ENCODE results near the gene CCR7. TPM values are rescaled to one million over a fixed set of nuclear protein-coding genes. Genes with fewer than 3 reads are reported as not detected.

The CCR7 gene
- total and polyA plus RNA-seq, 2 experiments from 2014 or later, result 0.68 TPM; not detected in 1

DNA sequence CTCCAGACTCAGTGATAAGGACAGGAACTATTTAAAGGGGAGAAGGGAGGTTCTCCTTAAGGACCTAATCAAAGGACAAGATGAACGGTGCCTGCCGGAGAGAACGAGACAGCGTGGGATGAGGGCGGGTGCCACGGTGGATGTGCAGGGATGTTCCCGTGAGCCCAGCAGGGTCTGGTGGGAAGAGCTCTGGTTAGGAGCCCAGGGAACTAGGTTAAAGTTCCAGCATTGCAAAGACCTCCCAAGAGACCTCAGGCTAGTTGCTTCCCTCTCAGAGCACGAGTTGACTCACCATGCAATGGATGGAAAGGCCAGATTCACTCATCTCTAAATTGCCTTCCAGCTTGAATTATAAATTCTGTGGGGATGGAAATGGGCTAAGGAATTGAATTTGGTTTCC is 14.7 kb downstream of the CCR7 start:
- in situ Hi-C loops (cut with MboI), result no loop called here
- H3K4me3 ChIP-seq, result peak overlapping the region; percentile 43
- 1 to 3% methylated on average over 8 of the region's 8 CpGs for WGBS, 2 experiments (ENCODE audit: low coverage in 1 of 2, low lambda C conversion rate in 2 of 2, missing lambda C conversion rate in 2 of 2)
- peaks cover 57% of the 10 kb centered on the region for H3F3A ChIP-seq (ENCODE audit: insufficient read depth)
- peak overlapping the region; percentile 90 for H3K4me2 ChIP-seq (ENCODE audit: unreplicated experiment)
- H3K4me1 ChIP-seq (ENCODE audit: insufficient read depth), result peaks cover 65% of the 10 kb centered on the region
- no peaks in the 10 kb centered on the region for H4K20me1 ChIP-seq (ENCODE audit: insufficient read depth)
- H2AFZ ChIP-seq, result no peak overlapping the region
- no peaks in the 10 kb centered on the region for H3K9me2 ChIP-seq (ENCODE audit: insufficient read depth)
- H3K36me3 ChIP-seq (ENCODE audit: low read depth), result no peaks in the 10 kb centered on the region
- H3K9me3 ChIP-seq (ENCODE audit: low read depth), result no peaks in the 10 kb centered on the region
- peaks cover 13% of the 10 kb centered on the region; the same call in 1 of the 2 replicates for H3K79me2 ChIP-seq (ENCODE audit: insufficient read depth)
- no peaks in the 10 kb centered on the region for H3K27me3 ChIP-seq (replicated peaks; ENCODE audit: insufficient read depth)
- TF ChIP-seq EZH2 (IDR thresholded peaks at IDR 0.05; ENCODE audit: insufficient read depth, poor library complexity, severe bottlenecking), result no peak
- TF ChIP-seq EZH2phosphoT487 (IDR thresholded peaks at IDR 0.05; ENCODE audit: insufficient read depth, low read depth), result no peak
- peak overlapping the region; percentile 96 for H3K9ac ChIP-seq
- peak; percentile 98 for DNase-seq
- peak overlapping the region; percentile 100 for H3K27ac ChIP-seq

DNA sequence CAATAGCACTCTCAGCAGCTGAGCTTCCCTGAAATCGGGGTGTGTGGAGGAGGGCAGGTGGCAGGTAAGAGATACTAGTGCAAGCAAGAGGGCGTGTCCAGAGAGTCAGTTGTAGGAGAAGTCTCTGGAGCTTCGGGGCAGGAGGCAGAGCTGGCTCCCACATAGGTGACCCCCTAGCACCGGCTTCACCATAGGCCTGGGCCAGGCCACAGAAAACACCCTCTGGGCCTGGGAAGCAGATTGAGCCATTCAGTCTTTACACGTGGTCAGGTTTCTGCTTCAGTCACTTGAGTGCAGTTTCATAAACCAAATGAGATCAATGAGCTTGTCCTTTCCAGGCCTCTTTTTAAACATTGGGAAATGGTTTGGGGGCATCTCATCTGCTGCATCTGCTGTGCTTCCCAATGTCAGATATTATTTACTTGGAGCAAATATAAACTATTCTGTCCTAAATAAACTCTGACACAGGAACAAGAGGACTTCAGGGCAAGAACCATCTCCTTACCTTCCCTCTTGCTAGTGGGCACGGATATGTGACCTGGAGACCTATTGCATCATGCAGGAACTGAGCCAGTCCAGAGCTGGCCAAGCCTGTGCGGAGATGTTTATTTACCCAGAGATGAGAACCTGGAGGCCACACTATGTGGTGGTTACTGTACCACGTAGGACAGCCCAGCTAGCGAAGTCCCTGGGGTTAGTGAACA is 16.1 kb downstream of the CCR7 start:
- Histone ChIP-seq H3K9me2 (ENCODE audit: insufficient read depth) (no peaks in the 10 kb centered on the region), H3K27me3 (replicated peaks; ENCODE audit: insufficient read depth) (no peaks in the 10 kb centered on the region), H3K27ac (peak overlapping the region; percentile 100), H3K4me2 (ENCODE audit: unreplicated experiment) (peak overlapping the region; percentile 90), H3K4me3 (no peak overlapping the region), H3K4me1 (ENCODE audit: insufficient read depth) (peaks cover 60% of the 10 kb centered on the region), H3K9ac (peak overlapping the region; percentile 96), H3K79me2 (ENCODE audit: insufficient read depth) (no peaks in the 10 kb centered on the region), H3F3A (ENCODE audit: insufficient read depth) (peaks cover 52% of the 10 kb centered on the region), H4K20me1 (ENCODE audit: insufficient read depth) (no peaks in the 10 kb centered on the region), H3K9me3 (ENCODE audit: low read depth) (no peaks in the 10 kb centered on the region), H3K36me3 (ENCODE audit: low read depth) (no peaks in the 10 kb centered on the region), H2AFZ (no peak overlapping the region)
- in situ Hi-C loops (cut with MboI), result no loop called here
- 26 to 36% methylated on average over 9 of the region's 9 CpGs for WGBS, 2 experiments (ENCODE audit: low coverage in 1 of 2, low lambda C conversion rate in 2 of 2, missing lambda C conversion rate in 2 of 2)
- DNase-seq, result peak; percentile 60
- no peak for TF ChIP-seq EZH2 (IDR thresholded peaks at IDR 0.05; ENCODE audit: insufficient read depth, poor library complexity, severe bottlenecking)
- TF ChIP-seq EZH2phosphoT487 (IDR thresholded peaks at IDR 0.05; ENCODE audit: insufficient read depth, low read depth), result no peak

DNA sequence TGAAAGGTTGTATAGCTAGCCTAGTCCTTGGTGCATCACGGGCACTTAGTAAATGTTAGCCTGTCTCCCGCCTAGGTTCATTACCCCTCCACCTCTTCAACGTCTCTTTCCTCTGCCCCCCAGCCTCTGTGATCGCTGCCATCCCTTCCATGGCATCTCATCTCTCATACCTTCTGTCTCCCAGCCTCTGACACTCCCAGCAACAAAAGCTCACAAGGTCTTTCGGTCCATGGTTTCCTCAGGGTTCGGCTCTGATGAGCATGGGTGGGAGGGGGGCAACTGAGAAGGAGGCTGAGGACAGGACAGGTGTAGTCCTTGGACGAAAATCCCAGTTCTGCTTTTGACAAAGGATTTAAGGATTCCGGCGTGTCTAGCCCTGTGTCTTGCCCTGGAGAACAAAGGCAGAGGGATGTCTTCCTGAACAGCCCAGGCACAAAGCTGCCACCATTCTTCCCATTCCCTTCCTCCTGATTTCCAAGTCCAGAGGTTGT is 16.7 kb downstream of the CCR7 start:
- H3F3A ChIP-seq (ENCODE audit: insufficient read depth), result peaks cover 48% of the 10 kb centered on the region
- no peaks in the 10 kb centered on the region for H3K79me2 ChIP-seq (ENCODE audit: insufficient read depth)
- no peaks in the 10 kb centered on the region for H3K9me3 ChIP-seq (ENCODE audit: low read depth)
- H3K4me3 ChIP-seq, result no peak overlapping the region
- in situ Hi-C loops (cut with MboI), result no loop called here
- H4K20me1 ChIP-seq (ENCODE audit: insufficient read depth), result no peaks in the 10 kb centered on the region
- H3K4me2 ChIP-seq (ENCODE audit: unreplicated experiment), result peak overlapping the region; percentile 90
- H3K9ac ChIP-seq, result peak overlapping the region; percentile 96
- no peak for DNase-seq
- H3K36me3 ChIP-seq (ENCODE audit: low read depth), result no peaks in the 10 kb centered on the region
- peaks cover 54% of the 10 kb centered on the region for H3K4me1 ChIP-seq (ENCODE audit: insufficient read depth)
- TF ChIP-seq EZH2phosphoT487 (IDR thresholded peaks at IDR 0.05; ENCODE audit: insufficient read depth, low read depth), result no peak
- 86 to 89% methylated on average over 9 of the region's 9 CpGs for WGBS, 2 experiments (ENCODE audit: low coverage in 1 of 2, low lambda C conversion rate in 2 of 2, missing lambda C conversion rate in 2 of 2)
- H2AFZ ChIP-seq, result no peak overlapping the region
- H3K27me3 ChIP-seq (replicated peaks; ENCODE audit: insufficient read depth), result no peaks in the 10 kb centered on the region
- H3K9me2 ChIP-seq (ENCODE audit: insufficient read depth), result no peaks in the 10 kb centered on the region
- peak overlapping the region; percentile 100 for H3K27ac ChIP-seq

DNA sequence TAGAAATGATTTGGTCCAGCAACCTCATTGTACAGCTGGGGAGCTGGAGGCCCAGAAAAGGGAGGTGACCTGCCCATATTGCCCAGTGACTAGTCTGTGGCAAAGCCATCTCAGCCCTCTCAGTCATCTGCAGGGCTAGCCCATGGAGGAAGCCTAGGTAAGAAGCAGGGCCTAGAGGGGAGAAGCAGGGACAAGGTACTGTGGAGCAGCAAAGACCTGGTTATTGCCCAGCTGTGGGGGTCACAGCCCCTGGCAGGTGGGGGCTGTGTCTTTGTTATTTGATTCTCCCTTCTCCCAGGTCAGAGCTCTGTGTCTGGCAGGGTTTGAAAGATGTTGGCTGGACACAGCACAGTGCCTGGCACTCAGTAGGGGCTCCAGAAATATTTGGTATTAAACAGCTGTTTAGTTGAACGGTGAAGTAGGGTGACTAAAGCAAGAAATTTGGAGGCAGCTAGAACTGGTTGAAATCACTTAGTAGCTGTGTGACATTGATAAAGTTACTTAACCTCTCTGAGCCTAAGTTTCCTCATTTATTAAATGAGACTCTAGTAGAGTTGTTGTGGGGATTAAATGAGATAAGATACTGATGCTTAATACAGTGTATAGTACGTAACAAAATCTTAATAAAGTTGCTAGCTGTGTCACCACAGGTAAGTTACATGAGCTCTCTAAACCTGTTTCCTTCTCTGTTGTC is 17.3 kb downstream of the CCR7 start:
- H3K9me2 ChIP-seq (ENCODE audit: insufficient read depth), result no peaks in the 10 kb centered on the region
- in situ Hi-C loops (cut with MboI), result no loop called here
- H3K36me3 ChIP-seq (ENCODE audit: low read depth), result no peaks in the 10 kb centered on the region
- H2AFZ ChIP-seq, result no peak overlapping the region
- H3K9ac ChIP-seq, result peak overlapping the region; percentile 96; the same call in 1 of the 2 replicates
- no peaks in the 10 kb centered on the region for H3K27me3 ChIP-seq (replicated peaks; ENCODE audit: insufficient read depth)
- no peak overlapping the region for H3K4me3 ChIP-seq
- no peaks in the 10 kb centered on the region for H4K20me1 ChIP-seq (ENCODE audit: insufficient read depth)
- H3K4me2 ChIP-seq (ENCODE audit: unreplicated experiment), result no peak overlapping the region
- no peak for TF ChIP-seq EZH2phosphoT487 (IDR thresholded peaks at IDR 0.05; ENCODE audit: insufficient read depth, low read depth)
- TF ChIP-seq EZH2 (IDR thresholded peaks at IDR 0.05; ENCODE audit: insufficient read depth, poor library complexity, severe bottlenecking), result no peak
- 53 to 54% methylated on average over 2 of the region's 2 CpGs for WGBS, 2 experiments (ENCODE audit: low coverage in 1 of 2, low lambda C conversion rate in 2 of 2, missing lambda C conversion rate in 2 of 2)
- peak overlapping the region; percentile 100 for H3K27ac ChIP-seq
- no peak for DNase-seq
- H3K4me1 ChIP-seq (ENCODE audit: insufficient read depth), result peaks cover 54% of the 10 kb centered on the region
- no peaks in the 10 kb centered on the region for H3K9me3 ChIP-seq (ENCODE audit: low read depth)
- H3K79me2 ChIP-seq (ENCODE audit: insufficient read depth), result no peaks in the 10 kb centered on the region
- H3F3A ChIP-seq (ENCODE audit: insufficient read depth), result peaks cover 48% of the 10 kb centered on the region

All from GM23248 (cell line).